Activated CD4-positive, alpha-beta T cell treated with anti-CD3 and anti-CD28 coated beads, Interleukin-10, Interleukin-2, amounts not matched to agents 100 ng/mL and 50 ng/mL, durations not matched to agents 16 hours and 8 hours (primary cell): ENCODE data around the gene DNAH1.

Source experiments
- DNase-seq: peaks from one replicate; pipeline ENCODE4 v3.0.0-alpha.2; 2020

The DNAH1 gene

DNA sequence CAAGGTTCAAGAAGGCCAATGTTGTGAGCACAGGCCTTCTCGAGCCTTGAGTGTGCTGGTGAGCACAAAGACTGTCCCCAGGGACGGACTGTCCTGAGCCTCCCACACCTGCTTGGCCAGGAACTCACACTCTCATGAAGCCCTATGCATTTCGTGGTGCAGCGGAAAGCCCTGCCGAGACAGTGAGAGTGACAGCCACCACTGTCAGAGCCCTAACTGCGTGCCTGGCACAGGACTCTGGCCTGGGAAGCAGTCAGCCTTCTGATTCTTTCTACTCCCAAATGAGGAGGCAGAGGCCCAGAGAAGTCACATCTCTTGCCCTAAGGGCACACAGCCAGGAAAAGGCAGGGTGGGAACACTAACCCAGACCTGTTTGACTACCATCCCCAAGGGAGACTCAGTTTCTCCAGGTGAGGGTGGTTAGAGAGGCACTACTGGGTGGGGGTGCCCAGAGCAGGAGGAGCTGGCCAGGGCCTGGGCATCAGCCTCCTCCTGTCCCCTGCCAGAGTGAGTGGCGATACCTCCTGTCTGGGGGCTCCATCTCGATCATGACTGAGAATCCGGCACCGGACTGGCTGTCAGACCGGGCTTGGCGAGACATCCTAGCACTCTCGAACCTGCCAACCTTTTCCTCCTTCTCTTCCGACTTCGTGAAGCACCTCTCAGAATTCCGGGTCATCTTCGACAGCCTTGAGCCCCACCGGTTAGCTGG, 78.0 kb downstream of the DNAH1 start:
- no peak for DNase-seq

GRCh38 chr3:52394751-52395502, 78.8 kb downstream of the DNAH1 start:
- no peak for DNase-seq

GRCh38 chr3:52395503-52395865, 79.4 kb downstream of the DNAH1 start:
- no peak for DNase-seq

GRCh38 chr3:52396011-52396906, 80.1 kb downstream of the DNAH1 start:
- no peak for DNase-seq

GRCh38 chr3:52396907-52397591, 80.9 kb downstream of the DNAH1 start:
- no peak for DNase-seq

DNA sequence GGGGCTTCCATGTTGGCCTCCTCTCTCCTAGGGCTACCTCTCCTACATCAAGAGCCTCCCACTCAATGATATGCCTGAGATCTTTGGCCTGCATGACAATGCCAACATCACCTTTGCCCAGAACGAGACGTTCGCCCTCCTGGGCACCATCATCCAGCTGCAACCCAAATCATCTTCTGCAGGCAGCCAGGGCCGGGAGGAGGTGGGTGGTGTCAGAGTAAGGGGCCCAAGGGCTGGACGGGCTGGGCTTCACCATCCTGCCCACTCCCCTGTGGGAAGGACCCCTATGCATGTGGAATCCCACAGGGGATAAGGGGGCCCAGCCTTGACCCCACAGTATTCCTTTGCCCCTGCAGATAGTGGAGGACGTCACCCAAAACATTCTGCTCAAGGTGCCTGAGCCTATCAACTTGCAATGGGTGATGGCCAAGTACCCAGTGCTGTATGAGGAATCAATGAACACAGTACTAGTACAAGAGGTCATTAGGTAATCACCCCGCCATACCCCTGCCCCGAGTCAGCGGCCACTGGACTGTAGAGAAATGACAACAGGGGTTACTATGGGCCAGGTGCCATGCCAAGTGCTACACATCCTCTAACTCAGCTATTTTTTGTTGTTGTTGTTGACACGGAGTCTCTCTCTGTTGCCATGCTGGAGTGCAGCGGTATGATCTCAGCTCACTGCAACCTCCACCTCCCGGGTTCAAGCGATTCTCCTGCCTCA, 81.7 kb downstream of the DNAH1 start:
- DNase-seq, result no peak

GRCh38 chr3:52398670-52399081, 82.6 kb downstream of the DNAH1 start:
- no peak for DNase-seq

- no peak for DNase-seq
These were observed 83.0 kb downstream of the DNAH1 start for GRCh38 chr3:52399131-52399530.

DNA sequence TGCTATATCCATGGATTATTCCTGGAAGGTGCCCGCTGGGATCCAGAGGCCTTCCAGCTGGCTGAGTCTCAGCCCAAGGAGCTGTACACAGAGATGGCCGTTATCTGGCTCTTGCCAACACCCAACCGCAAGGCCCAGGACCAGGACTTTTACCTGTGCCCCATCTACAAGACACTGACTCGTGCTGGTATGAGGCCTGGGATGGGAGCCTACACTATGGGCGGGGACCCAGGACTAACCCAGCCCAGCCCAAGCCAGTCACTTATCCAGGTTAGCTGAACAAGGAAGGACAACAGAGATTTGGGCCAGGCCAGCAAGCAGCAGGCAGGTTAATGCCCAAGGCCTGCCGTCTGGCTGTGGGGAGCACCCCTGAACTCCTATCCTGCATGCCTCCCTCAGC, 83.5 kb downstream of the DNAH1 start:
- no peak for DNase-seq

DNA sequence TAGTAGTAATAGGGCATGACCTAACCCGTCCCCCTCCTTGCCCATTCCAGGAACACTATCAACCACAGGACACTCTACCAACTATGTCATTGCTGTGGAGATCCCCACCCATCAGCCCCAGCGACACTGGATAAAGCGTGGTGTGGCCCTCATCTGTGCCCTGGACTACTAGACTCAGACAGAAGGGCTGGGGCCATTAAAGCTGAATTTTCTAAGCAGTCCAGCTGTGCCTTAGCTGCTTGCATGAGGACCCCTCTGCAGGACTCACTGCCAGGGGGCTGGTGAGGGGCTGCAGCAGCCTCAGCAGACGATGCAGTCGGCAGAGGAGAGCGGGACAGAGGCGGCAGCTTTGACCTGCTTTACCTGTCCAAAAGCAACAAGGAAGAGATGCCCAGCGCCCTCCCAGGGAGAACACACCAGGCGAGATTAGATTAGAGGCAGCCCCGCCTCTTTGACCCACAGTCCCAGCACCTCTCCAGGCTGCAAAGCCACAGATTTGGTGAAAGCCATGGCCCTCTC, 84.2 kb downstream of the DNAH1 start:
- no peak for DNase-seq

DNA sequence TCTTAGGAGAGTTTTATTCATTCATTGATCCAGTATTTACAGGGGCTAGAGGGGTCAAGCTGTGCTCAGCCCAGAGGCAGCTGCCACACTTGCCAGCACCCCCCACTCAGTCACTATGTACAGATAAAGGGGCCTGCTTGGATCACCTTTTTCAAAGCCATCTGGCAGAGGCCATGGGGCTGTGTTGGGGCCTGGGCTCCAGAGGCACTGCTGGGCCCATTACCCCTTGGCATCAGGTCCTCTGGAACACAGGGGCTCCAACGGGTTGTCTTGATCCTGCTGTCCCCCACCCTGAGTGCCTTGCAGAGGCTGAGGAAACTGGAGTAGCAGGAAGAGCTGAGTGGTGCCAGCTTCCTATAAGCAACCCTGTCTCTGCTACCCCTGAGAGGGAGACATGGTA, 84.9 kb downstream of the DNAH1 start:
- DNase-seq, result no peak

GRCh38 chr3:52401551-52401950, 85.4 kb downstream of the DNAH1 start:
- no peak for DNase-seq

DNA sequence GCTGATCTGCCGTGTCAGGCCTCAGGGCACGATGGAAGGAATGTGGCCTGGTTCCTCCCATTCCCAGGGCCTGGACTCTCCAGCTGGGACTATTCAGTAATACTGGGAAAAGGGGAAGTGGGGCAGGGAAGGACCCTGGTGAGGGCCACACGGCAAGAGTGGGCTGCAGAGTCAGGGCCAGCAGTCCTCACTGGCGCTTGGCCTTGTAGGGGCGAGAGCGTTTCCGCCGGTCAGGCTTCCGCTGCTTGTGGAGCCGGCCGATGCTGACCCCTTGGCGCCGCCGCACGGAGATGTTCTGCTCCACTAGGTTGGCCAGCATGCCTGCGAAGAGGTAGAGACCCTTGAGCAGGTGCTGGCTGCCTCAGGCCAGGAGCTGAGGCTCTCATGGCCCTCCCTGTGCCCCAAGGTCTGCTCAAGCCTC, 86.0 kb downstream of the DNAH1 start:
- no peak for DNase-seq

GRCh38 chr3:52402706-52403270, 86.7 kb downstream of the DNAH1 start:
- DNase-seq, result no peak

DNA sequence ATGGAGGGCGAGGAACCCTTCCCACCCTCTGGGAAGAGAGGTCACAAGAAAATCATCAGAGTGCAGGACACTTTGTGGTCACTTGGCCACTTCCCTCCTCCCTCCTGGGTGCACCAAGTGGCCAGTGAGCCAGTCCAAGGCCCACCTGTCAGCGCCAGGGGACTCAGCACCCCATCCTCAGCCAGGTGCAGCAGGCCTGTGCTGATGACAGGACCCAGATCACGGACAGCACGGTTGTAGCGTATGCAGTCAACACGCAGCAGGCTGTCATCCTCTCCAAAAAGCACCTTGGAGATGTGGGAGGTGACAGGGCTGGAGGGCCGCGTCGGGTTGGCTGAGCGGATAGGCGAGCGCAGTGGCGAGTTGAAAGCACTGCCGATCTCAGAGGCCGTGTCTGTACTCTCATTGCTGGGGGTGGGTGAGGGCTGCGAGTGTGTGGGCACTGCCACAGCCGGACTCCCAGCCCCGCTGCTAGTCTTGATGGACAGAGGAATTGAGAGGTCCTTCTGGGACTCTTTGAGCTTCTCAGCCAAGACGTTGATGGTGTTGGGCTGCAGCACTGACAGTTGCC, 87.2 kb downstream of the DNAH1 start:
- DNase-seq, result no peak

DNA sequence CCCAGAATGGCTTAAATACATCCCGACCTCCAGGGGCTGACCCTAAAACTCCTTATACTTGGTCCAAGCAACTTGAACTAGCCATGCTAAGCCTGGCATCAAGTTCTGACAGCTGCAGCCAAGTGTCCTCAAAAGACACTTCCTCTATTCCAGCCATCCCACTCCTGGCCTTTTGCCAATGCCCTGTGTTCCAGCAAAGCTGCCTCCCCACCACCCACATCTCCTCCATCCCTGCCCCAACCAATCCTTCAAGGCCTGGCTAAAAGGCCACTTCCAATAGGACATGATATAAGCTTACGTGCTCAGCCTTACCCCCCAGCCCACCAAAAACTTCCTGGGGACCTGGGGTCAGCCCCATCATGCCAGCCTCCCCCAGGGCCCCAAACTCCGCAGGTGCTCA, 87.8 kb downstream of the DNAH1 start:
- no peak for DNase-seq

DNA sequence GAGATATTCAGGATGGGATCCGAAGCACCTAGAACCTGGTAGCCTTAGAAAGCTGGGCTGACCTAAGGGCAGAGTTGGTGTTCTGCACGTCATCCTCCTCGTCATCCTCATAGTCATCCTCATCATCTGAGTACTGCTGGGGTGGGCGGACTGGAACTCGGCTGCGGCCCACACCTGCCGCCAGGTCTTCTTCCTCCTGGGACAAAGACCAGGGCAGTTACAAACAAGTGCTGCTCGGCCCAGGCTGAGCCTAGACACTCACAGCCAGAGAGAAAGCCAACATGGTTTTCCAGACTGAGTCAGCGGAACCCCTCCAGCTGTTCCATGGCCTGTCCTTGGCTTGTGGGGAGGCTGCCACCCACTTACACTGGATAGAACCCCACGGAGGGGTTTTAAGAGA, 88.3 kb downstream of the DNAH1 start:
- no peak for DNase-seq

- DNase-seq, result no peak
These were observed 88.9 kb downstream of the DNAH1 start for GRCh38 chr3:52405066-52405465.

DNA sequence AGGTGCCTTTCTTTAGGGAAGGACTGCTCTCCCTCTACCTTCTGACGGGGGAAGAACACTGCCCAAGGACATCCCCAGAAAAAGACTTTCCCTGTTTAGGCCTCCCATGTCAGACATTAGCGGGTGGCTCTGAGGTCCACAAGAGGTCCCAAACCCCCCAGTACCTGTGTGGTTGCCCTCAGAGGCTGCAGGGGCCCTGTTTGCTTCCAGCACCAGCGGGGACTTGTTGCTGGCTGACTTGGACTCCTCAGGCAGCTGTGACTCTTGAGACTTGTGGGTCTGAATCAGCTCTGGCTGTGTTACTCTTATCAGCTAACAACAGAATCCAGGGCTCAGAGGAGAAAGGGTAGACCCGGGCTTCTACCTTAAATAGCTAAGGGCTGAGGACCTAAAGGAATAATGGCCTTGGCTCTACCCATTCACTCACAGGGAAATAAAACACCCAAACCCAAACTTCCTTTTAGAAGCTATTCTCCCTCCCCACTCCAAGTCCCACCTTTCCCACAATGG, 89.5 kb downstream of the DNAH1 start:
- DNase-seq, result no peak

DNA sequence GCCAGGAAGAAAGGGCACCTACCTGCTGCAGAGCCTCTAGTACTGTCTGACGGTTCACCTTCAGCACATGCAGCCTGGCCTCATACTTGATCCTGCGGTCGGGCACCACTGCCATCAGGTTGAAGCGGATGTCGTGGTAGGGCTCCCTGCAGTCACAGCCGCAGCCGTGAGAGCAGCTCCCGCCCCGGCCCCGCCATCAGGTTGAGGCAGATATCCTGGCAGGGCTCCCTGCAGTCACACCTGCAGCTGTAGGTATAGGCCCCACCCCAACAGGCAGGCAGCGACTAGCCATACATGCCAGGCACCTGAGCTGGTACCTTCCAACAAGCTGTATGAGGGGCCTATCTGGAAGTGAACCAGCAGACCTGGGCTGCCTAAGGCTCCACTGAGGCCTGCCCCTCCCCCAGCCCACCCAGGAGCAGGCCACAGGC, 90.1 kb downstream of the DNAH1 start:
- no peak for DNase-seq
